Mucosa of descending colon (tissue), 3 donors: ENCODE data around the gene CASP2. TPM values are rescaled to one million over a fixed set of nuclear protein-coding genes. Genes with fewer than 3 reads are reported as not detected.
"Not testable (repeated sequence)": the region's sequence is repeated elsewhere in the genome, so short reads cannot be mapped to it uniquely, and the experiment has no call there.

Experiments used
- ATAC-seq: fragments of 200-7000 bp; cut with Tn5 transposase; one replicate; pipeline ENCODE4 v1.9.1; 2020; ENCODE audit warnings: mild to moderate bottlenecking, moderate library complexity
- DNase-seq, 3 donors: peaks; one replicate each; pipeline ENCODE4 v3.0.0-alpha.2; 2020
- H3K36me3 ChIP-seq: fragments of 200-600 bp; one replicate; pipeline ENCODE4 v1.8.0; 2021; ENCODE audit warnings: low read depth, mild to moderate bottlenecking
- H3K4me1 ChIP-seq: fragments of 200-600 bp; one replicate; pipeline ENCODE4 v1.8.0; 2021; ENCODE audit warnings: low read depth, mild to moderate bottlenecking
- H3K4me3 ChIP-seq: fragments of 200-600 bp; one replicate; pipeline ENCODE4 v1.8.0; 2021; ENCODE audit warnings: mild to moderate bottlenecking
- H3K9me3 ChIP-seq: fragments of 200-600 bp; one replicate; pipeline ENCODE4 v1.8.0; 2021; ENCODE audit warnings: mild to moderate bottlenecking
- CTCF ChIP-seq: fragments of 200-600 bp; IDR thresholded peaks from one replicate; pipeline ENCODE4 v1.8.0; 2022; ENCODE audit warnings: antibody characterized with exemption, mild to moderate bottlenecking
- intact Hi-C, 2 donors: fragments of 100-400 bp; cut with DNase I in 1 of 2; cut with micrococcal nuclease in 1 of 2; formaldehyde crosslinking; loops; one replicate each; pipeline versions ENCODE4 v1.11.0 to v1.11.1; 2022; cut with DNase I, micrococcal nuclease
- total RNA-seq, 3 donors: library from RNA; stranded (reverse); fragmentation: NEBNext Ultra II Directional in 2 of 3; extraction: Animal tissue kit (Norgen Biotek cat#: 25700) in 2 of 3; gene quantifications; one replicate each; pipeline versions ENCODE4 v1.2.1 to v1.2.4, GENCODE V29; 2021 to 2023
- donor health status: DM: no; HTN: no; CAD: no; lungs with moderate emphysema.
- donor health status: DM: no; HTN: no; CAD: no.
- donor health status: DM: no; HTN: yes; CAD: no.

CASP2 gene
- total RNA-seq, 3 donors from 2014 or later, result 26.1 to 39.5 (median 33.4) TPM

DNA sequence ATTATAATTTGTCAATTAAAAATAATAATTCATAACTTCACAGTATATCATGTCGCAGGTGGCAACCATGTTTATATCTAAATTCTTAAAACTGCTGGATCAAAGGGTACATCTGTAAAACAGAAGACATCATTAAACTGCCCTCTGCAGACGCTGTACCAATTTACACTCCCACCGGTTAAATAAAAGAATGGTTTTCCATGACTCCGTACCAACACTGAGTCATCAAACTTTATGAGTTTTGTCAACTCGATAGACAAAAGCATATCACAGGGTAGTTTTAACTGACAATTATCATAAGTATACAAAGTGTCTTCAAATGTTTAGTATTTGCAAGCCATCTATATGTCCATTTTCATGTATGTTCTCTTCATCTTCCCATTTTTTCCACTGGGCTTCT is 30.6 kb upstream of the CASP2 start:
- intact Hi-C loops, result no loop called here
- DNase-seq (no peak), ATAC-seq (peak; percentile 79)
- Histone ChIP-seq H3K9me3 (peaks cover 2% of the 10 kb centered on the region), H3K4me3 (no peak overlapping the region), H3K36me3 (no peaks in the 10 kb centered on the region), H3K4me1 (peaks cover 17% of the 10 kb centered on the region)
- TF ChIP-seq CTCF, result no peak

DNA sequence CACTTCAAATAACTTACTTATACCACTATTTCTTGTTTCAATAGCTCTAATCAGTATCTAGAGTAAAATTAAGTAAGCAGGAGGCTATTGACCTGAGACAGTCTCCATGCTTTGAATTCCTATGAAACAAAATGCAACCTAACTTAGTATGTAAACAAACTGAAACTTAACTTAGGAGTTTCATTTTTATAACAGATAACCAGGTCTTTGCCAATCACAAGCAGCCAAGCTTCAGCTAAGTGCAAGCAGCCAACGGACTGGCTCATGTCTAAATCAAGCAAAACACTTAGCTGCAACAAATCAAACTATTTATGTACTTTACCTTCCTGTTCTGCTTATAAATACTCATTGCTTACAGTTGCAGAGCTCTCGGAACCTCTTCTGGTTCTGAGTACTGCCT is 29.3 kb upstream of the CASP2 start:
- ATAC-seq, result no peak
- H3K4me1 ChIP-seq, result peaks cover 17% of the 10 kb centered on the region
- intact Hi-C loops, result no loop called here
- TF ChIP-seq CTCF, result no peak
- H3K36me3 ChIP-seq, result no peaks in the 10 kb centered on the region
- H3K9me3 ChIP-seq, result peaks cover 2% of the 10 kb centered on the region
- DNase-seq, result peak in 1 of 3 donors; percentile 28
- H3K4me3 ChIP-seq, result no peak overlapping the region

DNA sequence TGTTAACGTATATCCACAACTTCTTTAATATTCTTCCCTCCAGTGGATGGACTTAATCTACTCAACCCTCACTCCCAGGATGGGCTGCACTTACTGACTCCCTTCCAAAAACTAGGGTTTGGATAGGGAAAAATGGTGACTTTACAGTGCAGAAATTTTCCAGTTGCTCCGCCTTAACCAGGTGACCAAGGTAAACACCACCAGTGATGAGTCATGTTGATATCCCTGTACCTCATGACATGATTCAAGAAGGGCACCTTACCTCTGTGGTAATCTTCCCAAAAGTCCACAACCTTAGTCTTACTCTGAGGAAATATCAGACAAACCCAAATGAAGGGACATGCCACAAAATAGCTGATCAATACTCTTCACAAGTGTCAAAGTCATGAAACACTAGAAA is 28.4 kb upstream of the CASP2 start:
- peak; percentile 33 for ATAC-seq
- Histone ChIP-seq H3K9me3 (no peaks in the 10 kb centered on the region), H3K36me3 (no peaks in the 10 kb centered on the region), H3K4me3 (no peak overlapping the region), H3K4me1 (peaks cover 22% of the 10 kb centered on the region)
- intact Hi-C loops, result no loop called here
- no peak for TF ChIP-seq CTCF
- DNase-seq, result no peak

DNA sequence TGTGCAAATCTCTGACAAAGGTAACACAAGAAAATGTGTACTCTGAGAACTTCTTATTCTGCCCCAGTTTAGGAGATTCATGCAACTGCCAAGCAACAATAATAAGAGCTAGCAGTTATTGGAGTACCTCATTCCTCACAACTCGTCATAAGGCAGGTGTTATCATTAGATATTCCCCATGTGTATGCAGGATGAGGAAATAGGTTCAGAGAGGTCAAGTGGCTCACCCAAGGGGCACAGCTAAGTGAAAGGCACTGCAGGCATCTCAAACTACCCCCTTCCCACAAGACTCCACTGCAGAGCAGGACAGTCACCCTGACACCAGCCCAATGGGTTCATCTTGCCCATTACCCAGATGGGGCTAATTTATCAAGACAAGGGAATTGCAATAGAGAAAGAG is 26.2 kb upstream of the CASP2 start:
- ATAC-seq (no peak), DNase-seq (no peak)
- no peak for TF ChIP-seq CTCF
- intact Hi-C loops, result no loop called here
- Histone ChIP-seq H3K9me3 (no peaks in the 10 kb centered on the region), H3K4me3 (no peak overlapping the region), H3K36me3 (no peaks in the 10 kb centered on the region), H3K4me1 (peaks cover 30% of the 10 kb centered on the region)

GRCh38 chr7:143263266-143264195 is 24.6 kb upstream of the CASP2 start, which contains the start of gene GSTK1:
Gene GSTK1, plus strand, starts transcription at chr7:143263441. Its CDS starts 73 bp downstream, at chr7:143263514.
- intact Hi-C loops, result no loop called here
- H3K9me3 ChIP-seq, result no peaks in the 10 kb centered on the region
- no peak for TF ChIP-seq CTCF

GRCh38 chr7:143264196-143264568 is 24.0 kb upstream of the CASP2 start:
- H3K9me3 ChIP-seq, H3K36me3 ChIP-seq, intact Hi-C loops, DNase-seq: not testable (repeated sequence)
- ATAC-seq, result peak; percentile 1
- H3K4me1 ChIP-seq, result peaks cover 28% of the 10 kb centered on the region
- H3K4me3 ChIP-seq, result peak overlapping the region; percentile 64

More at GRCh38 chr7:143263266-143264195, 24.6 kb upstream of the CASP2 start, which contains the start of gene GSTK1:
- H3K4me1 ChIP-seq, result peaks cover 30% of the 10 kb centered on the region
- H3K4me3 ChIP-seq, result peak within 1 kb of the TSS; percentile 64
- H3K36me3 ChIP-seq, result no peaks in the 10 kb centered on the region
- DNase-seq (peak; percentile 89 to 94 (median 92)), ATAC-seq (peak; percentile 95)
